ENCODE results near the gene WDR70. TPM values are rescaled to one million over a fixed set of nuclear protein-coding genes. Genes with fewer than 3 reads are reported as not detected.
"Not testable (repeated sequence)": the region's sequence is repeated elsewhere in the genome, so short reads cannot be mapped to it uniquely, and the experiment has no call there.

The WDR70 gene
- polyA plus RNA-seq, 1 of the 3 experiments (the other 2 are of a cell fraction) = 14.2 TPM

- H3K4me1 ChIP-seq (ENCODE audit: control insufficient read depth in 1 of 2, insufficient read depth in 2 of 2, low read depth in 1 of 2, low read length in 1 of 2) = no peaks in the 10 kb centered on the region
- DNase-seq = no peak
- no peak overlapping the region for H3K27ac ChIP-seq (ENCODE audit: low read depth in 2 of 2, low read length in 1 of 2)
- no peak overlapping the region for H3K4me2 ChIP-seq
- no peaks in the 10 kb centered on the region for H4K20me1 ChIP-seq (ENCODE audit: insufficient read depth)
- H3K9ac ChIP-seq = no peak overlapping the region
- TF ChIP-seq RCOR1 (IDR thresholded peaks at IDR 0.05; ENCODE audit: low read length) = no peak
- no peak for TF ChIP-seq YY1 (IDR thresholded peaks at IDR 0.05; ENCODE audit: low read depth)
- no peak for TF ChIP-seq CTCF (IDR thresholded peaks at IDR 0.05)
- WGBS (ENCODE audit: low lambda C conversion rate) = 96% methylated on average over 3 of the region's 3 CpGs
- ChIA-PET CTCF (no interaction called here), POLR2A (no interaction called here)
- no peaks in the 10 kb centered on the region for H3K9me2 ChIP-seq
- peaks cover 0 to 8% of the 10 kb centered on the region in 2 experiments for H3K36me3 ChIP-seq (replicated peaks in 1 of 2; ENCODE audit: control insufficient read depth in 1 of 2, insufficient read depth in 2 of 2, low read length in 1 of 2)
- 0 out of 2 replicates have a peak, but pooled peaks cover 4% of the 10 kb centered on the region for H3K9me3 ChIP-seq
- H2AFZ ChIP-seq (ENCODE audit: low read depth) = no peak overlapping the region
- H3K79me2 ChIP-seq (ENCODE audit: insufficient read depth) = no peaks in the 10 kb centered on the region
- H3F3A ChIP-seq (replicated peaks; ENCODE audit: insufficient read depth) = no peaks in the 10 kb centered on the region
- no peaks in the 10 kb centered on the region for H3K27me3 ChIP-seq (ENCODE audit: insufficient read depth)
- H3K4me3 ChIP-seq (ENCODE audit: low read depth in 2 of 2, low read length in 1 of 2) = no peak overlapping the region
Observed at GRCh38 chr5:37685211-37685610, 306.1 kb downstream of the WDR70 start.

- TF ChIP-seq SMC3 (IDR thresholded peaks at IDR 0.05; ENCODE audit: low read depth, low read length) (no peak), RAD21 (IDR thresholded peaks at IDR 0.05; ENCODE audit: low read length) (no peak), RFX5 (IDR thresholded peaks at IDR 0.05; ENCODE audit: low read length) (no peak), USF2 (IDR thresholded peaks at IDR 0.05; ENCODE audit: borderline replicate concordance, low read depth, low read length) (no peak), PBX3 (IDR thresholded peaks at IDR 0.05) (no peak), EZH2phosphoT487 (IDR thresholded peaks at IDR 0.05; ENCODE audit: borderline replicate concordance, low read depth) (no peak), TAF1 (IDR thresholded peaks at IDR 0.05; ENCODE audit: borderline replicate concordance, low read depth, low read length) (no peak), RXRA (IDR thresholded peaks at IDR 0.05; ENCODE audit: borderline replicate concordance, low read depth) (no peak), RCOR1 (IDR thresholded peaks at IDR 0.05; ENCODE audit: low read length) (no peak)
- Histone ChIP-seq H4K20me1 (ENCODE audit: insufficient read depth) (no peaks in the 10 kb centered on the region), H3K4me2 (no peak overlapping the region), H3K27me3 (ENCODE audit: insufficient read depth) (no peaks in the 10 kb centered on the region), H3K9me2 (no peaks in the 10 kb centered on the region), H3K4me3 (ENCODE audit: low read depth in 2 of 2, low read length in 1 of 2) (no peak overlapping the region), H3K79me2 (ENCODE audit: insufficient read depth) (no peaks in the 10 kb centered on the region), H2AFZ (ENCODE audit: low read depth) (no peak overlapping the region), H3K4me1 (ENCODE audit: control insufficient read depth in 1 of 2, insufficient read depth in 2 of 2, low read depth in 1 of 2, low read length in 1 of 2) (no peaks in the 10 kb centered on the region), H3K9ac (no peak overlapping the region), H3K27ac (ENCODE audit: low read depth in 2 of 2, low read length in 1 of 2) (no peak overlapping the region), H3K9me3 (0 out of 2 replicates have a peak, but pooled peaks cover 4% of the 10 kb centered on the region), H3F3A (replicated peaks; ENCODE audit: insufficient read depth) (no peaks in the 10 kb centered on the region), H3K36me3 (replicated peaks in 1 of 2; ENCODE audit: control insufficient read depth in 1 of 2, insufficient read depth in 2 of 2, low read length in 1 of 2) (peaks cover 0 to 8% of the 10 kb centered on the region in 2 experiments)
- 98% methylated on average over 7 of the region's 7 CpGs for WGBS (ENCODE audit: low lambda C conversion rate)
- CTCF ChIA-PET = no interaction called here
- no peak for DNase-seq
- POLR2A ChIA-PET = no interaction called here
Observed at GRCh38 chr5:37685816-37686215, 306.7 kb downstream of the WDR70 start.

GRCh38 chr5:37688925-37689324 lies 309.8 kb downstream of the WDR70 start:
- H3K4me3 ChIP-seq (ENCODE audit: low read depth in 2 of 2, low read length in 1 of 2); H2AFZ ChIP-seq (ENCODE audit: low read depth); H3K9ac ChIP-seq; H3K4me1 ChIP-seq (ENCODE audit: control insufficient read depth in 1 of 2, insufficient read depth in 2 of 2, low read depth in 1 of 2, low read length in 1 of 2); DNase-seq; H3K9me3 ChIP-seq; H3F3A ChIP-seq (replicated peaks; ENCODE audit: insufficient read depth); POLR2A ChIA-PET; H3K36me3 ChIP-seq (replicated peaks in 1 of 2; ENCODE audit: control insufficient read depth in 1 of 2, insufficient read depth in 2 of 2, low read length in 1 of 2); CTCF ChIA-PET; H3K27ac ChIP-seq (ENCODE audit: low read depth in 2 of 2, low read length in 1 of 2); H3K79me2 ChIP-seq (ENCODE audit: insufficient read depth); H4K20me1 ChIP-seq (ENCODE audit: insufficient read depth); H3K27me3 ChIP-seq (ENCODE audit: insufficient read depth); H3K4me2 ChIP-seq; H3K9me2 ChIP-seq: not testable (repeated sequence)
- WGBS (ENCODE audit: low lambda C conversion rate) = 95% methylated on average over 3 of the region's 10 CpGs

GRCh38 chr5:37694333-37694732 lies 315.2 kb downstream of the WDR70 start:
- H3K9me3 ChIP-seq; POLR2A ChIA-PET; H3K4me1 ChIP-seq (ENCODE audit: control insufficient read depth in 1 of 2, insufficient read depth in 2 of 2, low read depth in 1 of 2, low read length in 1 of 2); H3K9ac ChIP-seq; H3K36me3 ChIP-seq (replicated peaks in 1 of 2; ENCODE audit: control insufficient read depth in 1 of 2, insufficient read depth in 2 of 2, low read length in 1 of 2); H3K27me3 ChIP-seq (ENCODE audit: insufficient read depth); H3K27ac ChIP-seq (ENCODE audit: low read depth in 2 of 2, low read length in 1 of 2); DNase-seq; H3K4me2 ChIP-seq; H3K9me2 ChIP-seq; H2AFZ ChIP-seq (ENCODE audit: low read depth); H3K4me3 ChIP-seq (ENCODE audit: low read depth in 2 of 2, low read length in 1 of 2); H4K20me1 ChIP-seq (ENCODE audit: insufficient read depth); CTCF ChIA-PET; H3K79me2 ChIP-seq (ENCODE audit: insufficient read depth): not testable (repeated sequence)
- 98% methylated on average over 5 of the region's 5 CpGs for WGBS (ENCODE audit: low lambda C conversion rate)
- H3F3A ChIP-seq (replicated peaks; ENCODE audit: insufficient read depth) = peaks cover 15% of the 10 kb centered on the region
